ENCODE measurements around the gene FBXL13.

Gene FBXL13

GRCh38 chr7:102859799-102860125 lies 214.8 kb downstream of the FBXL13 start:
- H3K4me1 ChIP-seq (ENCODE audit: control insufficient read depth in 1 of 2, insufficient read depth in 1 of 2, low read depth in 1 of 2, low read length in 1 of 2), result no peaks in the 10 kb centered on the region
- no peak for TF ChIP-seq CTCF (IDR thresholded peaks at IDR 0.05)
- no peak overlapping the region for H3K27ac ChIP-seq
- H3K27me3 ChIP-seq, result no peaks in the 10 kb centered on the region
- no peaks in the 10 kb centered on the region for H3K9me3 ChIP-seq
- no peak overlapping the region for H3K4me3 ChIP-seq (ENCODE audit: low read depth in 1 of 2, low read length in 1 of 2)
- no peaks in the 10 kb centered on the region for H3K36me3 ChIP-seq

GRCh38 chr7:102859084-102859798 lies 215.4 kb downstream of the FBXL13 start:
- Histone ChIP-seq H3K27me3 (no peaks in the 10 kb centered on the region), H3K4me1 (ENCODE audit: control insufficient read depth in 1 of 2, insufficient read depth in 1 of 2, low read depth in 1 of 2, low read length in 1 of 2) (no peaks in the 10 kb centered on the region), H3K4me3 (ENCODE audit: low read depth in 1 of 2, low read length in 1 of 2) (no peak overlapping the region), H3K9me3 (no peaks in the 10 kb centered on the region), H3K36me3 (no peaks in the 10 kb centered on the region), H3K27ac (no peak overlapping the region)
- TF ChIP-seq CTCF (IDR thresholded peaks at IDR 0.05), result no peak

- Histone ChIP-seq H3K4me1 (ENCODE audit: control insufficient read depth in 1 of 2, insufficient read depth in 1 of 2, low read depth in 1 of 2, low read length in 1 of 2) (no peaks in the 10 kb centered on the region), H3K36me3 (no peaks in the 10 kb centered on the region), H3K27ac (no peak overlapping the region), H3K9me3 (no peaks in the 10 kb centered on the region), H3K27me3 (no peaks in the 10 kb centered on the region), H3K4me3 (ENCODE audit: low read depth in 1 of 2, low read length in 1 of 2) (no peak overlapping the region)
- TF ChIP-seq CTCF (IDR thresholded peaks at IDR 0.05), result no peak
These were observed 218.6 kb downstream of the FBXL13 start for GRCh38 chr7:102856036-102856435.

- no peaks in the 10 kb centered on the region for H3K4me1 ChIP-seq (ENCODE audit: control insufficient read depth in 1 of 2, insufficient read depth in 1 of 2, low read depth in 1 of 2, low read length in 1 of 2)
- no peaks in the 10 kb centered on the region for H3K36me3 ChIP-seq
- no peaks in the 10 kb centered on the region for H3K9me3 ChIP-seq
- H3K27me3 ChIP-seq, result no peaks in the 10 kb centered on the region
- no peak overlapping the region for H3K4me3 ChIP-seq (ENCODE audit: low read depth in 1 of 2, low read length in 1 of 2)
- no peak for TF ChIP-seq CTCF (IDR thresholded peaks at IDR 0.05)
- H3K27ac ChIP-seq, result no peak overlapping the region
These were observed 225.1 kb downstream of the FBXL13 start for GRCh38 chr7:102849538-102849937.

GRCh38 chr7:102849079-102849478 lies 225.5 kb downstream of the FBXL13 start:
- Histone ChIP-seq H3K4me3 (ENCODE audit: low read depth in 1 of 2, low read length in 1 of 2) (no peak overlapping the region), H3K27me3 (no peaks in the 10 kb centered on the region), H3K4me1 (ENCODE audit: control insufficient read depth in 1 of 2, insufficient read depth in 1 of 2, low read depth in 1 of 2, low read length in 1 of 2) (no peaks in the 10 kb centered on the region), H3K27ac (no peak overlapping the region), H3K36me3 (no peaks in the 10 kb centered on the region), H3K9me3 (no peaks in the 10 kb centered on the region)
- TF ChIP-seq CTCF (IDR thresholded peaks at IDR 0.05), result no peak
